HG02759 (cell line): ENCODE measurements around the gene ZNF619.

Experiments used
- ATAC-seq: cut with Tn5 transposase; IDR thresholded peaks from one replicate; pipeline ENCODE4 v1.9.1; 2021; ENCODE audit warnings: mild to moderate bottlenecking, moderate library complexity; ENCODE audit not compliant: unreplicated experiment

The ZNF619 gene

DNA sequence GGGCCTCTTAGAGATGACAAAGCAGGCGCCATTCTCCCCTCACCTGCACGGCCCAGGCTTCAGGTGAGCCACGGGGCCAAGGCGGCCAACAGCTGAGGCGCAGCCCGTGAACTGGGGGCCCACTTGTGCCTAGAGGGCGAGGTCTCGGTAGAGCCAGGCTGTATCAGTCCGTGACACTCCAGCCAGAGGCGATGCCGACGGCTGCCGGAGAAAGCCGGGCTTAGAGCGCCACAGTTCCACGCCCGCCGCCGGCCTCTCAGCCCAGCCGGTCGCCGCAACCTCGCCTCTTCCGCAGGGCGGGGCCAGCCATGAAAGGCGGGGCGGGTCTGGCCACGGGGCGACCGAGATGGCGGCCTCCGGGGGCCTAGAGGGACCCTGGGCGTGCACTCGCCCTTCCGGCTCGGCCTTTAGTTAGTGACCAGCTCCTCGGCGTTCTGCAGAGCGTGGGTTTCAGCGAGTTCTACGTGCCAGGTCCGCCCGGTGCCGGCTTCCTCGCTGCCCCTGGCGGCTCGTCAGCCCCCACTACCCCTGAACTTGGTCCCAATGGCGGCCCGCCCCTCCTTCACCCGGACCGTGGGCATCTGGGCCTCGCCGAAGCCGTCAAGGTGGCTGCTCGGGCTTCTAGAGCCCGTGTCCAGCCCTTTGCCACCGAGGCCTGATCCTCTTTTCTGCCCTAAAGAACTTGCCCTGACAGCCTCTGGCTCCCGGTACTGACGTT lies 47.8 kb downstream of the ZNF619 start, which contains the start of gene ZNF621:
ZNF621 (plus strand) TSS at position 393 of the 718 bp plus-strand sequence. CDS start 881 bp downstream, outside the sequence.
- peak; percentile 99 for ATAC-seq

GRCh38 chr3:40528426-40528825 lies 51.5 kb downstream of the ZNF619 start:
- ATAC-seq, result no peak

GRCh38 chr3:40532252-40532651 lies 55.3 kb downstream of the ZNF619 start:
- ATAC-seq, result no peak

GRCh38 chr3:40534283-40534682 lies 57.4 kb downstream of the ZNF619 start:
- ATAC-seq, result no peak
